OCI-LY1 (cell line): ENCODE measurements around the gene ABCA4.

Experiments
- H2AFZ ChIP-seq: fragments of 200-600 bp; sonication (generic), shearing (Covaris generic); 2 replicates; pipeline ENCODE4 v1.6.0; 2014; ENCODE audit warnings: antibody characterized with exemption, mild to moderate bottlenecking, low read length
- H3F3A ChIP-seq: fragments of 200-600 bp; sonication (generic), shearing (Covaris generic); 2 replicates; pipeline ENCODE4 v1.6.0; 2014; ENCODE audit warnings: mild to moderate bottlenecking, antibody characterized with exemption, low read length, moderate library complexity; ENCODE audit not compliant: insufficient read depth
- H3K27ac ChIP-seq: fragments of 200-600 bp; sonication (generic); 2 replicates; pipeline ENCODE4 v1.5.1; 2014; ENCODE audit warnings: low read length, mixed run types, mild to moderate bottlenecking, low read depth; ENCODE audit not compliant: poor library complexity, severe bottlenecking
- H3K27me3 ChIP-seq: fragments of 200-600 bp; sonication (generic); 2 replicates; pipeline ENCODE4 v1.6.0; 2014; ENCODE audit warnings: antibody characterized with exemption, mild to moderate bottlenecking, low read length, moderate library complexity; ENCODE audit not compliant: insufficient read depth
- H3K36me3 ChIP-seq: fragments of 200-600 bp; sonication (generic); 2 replicates; pipeline ENCODE4 v1.6.1; 2014; ENCODE audit warnings: mild to moderate bottlenecking, antibody characterized with exemption, low read length, moderate library complexity, mixed read lengths; ENCODE audit not compliant: insufficient read depth
- H3K4me1 ChIP-seq: fragments of 200-600 bp; sonication (generic); 2 replicates; pipeline ENCODE4 v1.5.1; 2014; ENCODE audit warnings: mild to moderate bottlenecking, low read length, moderate library complexity; ENCODE audit not compliant: insufficient read depth, severe bottlenecking
- H3K4me2 ChIP-seq: fragments of 200-600 bp; sonication (generic), shearing (Covaris generic); 2 replicates; pipeline ENCODE4 v1.6.1; 2014; ENCODE audit warnings: low read length
- H3K4me3 ChIP-seq: fragments of 200-600 bp; sonication (generic); 2 replicates; pipeline ENCODE4 v1.5.1; 2014; ENCODE audit warnings: low read length, low read depth, mild to moderate bottlenecking, mixed read lengths; ENCODE audit not compliant: poor library complexity, severe bottlenecking
- H3K79me2 ChIP-seq: fragments of 200-600 bp; shearing (Covaris generic); 2 replicates; pipeline ENCODE4 v1.6.1; 2016; ENCODE audit warnings: mixed run types, low read length, mixed read lengths; ENCODE audit not compliant: insufficient read depth
- H3K9ac ChIP-seq: fragments of 200-600 bp; sonication (generic), shearing (Covaris generic); 2 replicates; pipeline ENCODE4 v1.6.1; 2014; ENCODE audit warnings: mild to moderate bottlenecking, low read length, mixed read lengths
- H3K9me2 ChIP-seq: fragments of 200-600 bp; sonication (generic), shearing (Covaris generic); 2 replicates; pipeline ENCODE4 v1.6.1; 2014; ENCODE audit warnings: low read depth, mild to moderate bottlenecking, low read length, mixed read lengths
- H3K9me3 ChIP-seq: fragments of 200-600 bp; shearing (Covaris generic); 2 replicates; pipeline ENCODE4 v1.6.1; 2014; ENCODE audit warnings: low read length, mixed read lengths
- H4K20me1 ChIP-seq: fragments of 200-600 bp; sonication (generic), shearing (Covaris generic); 2 replicates; pipeline ENCODE4 v1.6.0; 2016; ENCODE audit warnings: mild to moderate bottlenecking, low read length; ENCODE audit not compliant: insufficient read depth
- EZH2 ChIP-seq: fragments of 200-600 bp; sonication (generic), shearing (Covaris generic); IDR thresholded peaks from 2 replicates; pipeline ENCODE4 v1.8.0; 2017; ENCODE audit warnings: borderline replicate concordance, mixed run types, mild to moderate bottlenecking, antibody characterized with exemption, low read length, moderate library complexity, mixed read lengths
- TF ChIP-seq, protein P1 (sequence below): fragments of 200-600 bp; sonication (generic), shearing (Covaris generic); IDR thresholded peaks from 2 replicates; pipeline ENCODE4 v1.5.1; 2017; ENCODE audit warnings: mild to moderate bottlenecking, antibody characterized with exemption, low read length, moderate library complexity, mixed read lengths

The ABCA4 gene

GRCh38 chr1:94104776-94105580, 16.0 kb downstream of the ABCA4 start:
- no peaks in the 10 kb centered on the region for H3K9me2 ChIP-seq
- H3K4me2 ChIP-seq: no peak overlapping the region
- H4K20me1 ChIP-seq: no peaks in the 10 kb centered on the region
- H3K4me3 ChIP-seq: no peak overlapping the region
- H3K9ac ChIP-seq: no peak overlapping the region
- no peak for TF ChIP-seq EZH2
- TF ChIP-seq, protein P1, sequence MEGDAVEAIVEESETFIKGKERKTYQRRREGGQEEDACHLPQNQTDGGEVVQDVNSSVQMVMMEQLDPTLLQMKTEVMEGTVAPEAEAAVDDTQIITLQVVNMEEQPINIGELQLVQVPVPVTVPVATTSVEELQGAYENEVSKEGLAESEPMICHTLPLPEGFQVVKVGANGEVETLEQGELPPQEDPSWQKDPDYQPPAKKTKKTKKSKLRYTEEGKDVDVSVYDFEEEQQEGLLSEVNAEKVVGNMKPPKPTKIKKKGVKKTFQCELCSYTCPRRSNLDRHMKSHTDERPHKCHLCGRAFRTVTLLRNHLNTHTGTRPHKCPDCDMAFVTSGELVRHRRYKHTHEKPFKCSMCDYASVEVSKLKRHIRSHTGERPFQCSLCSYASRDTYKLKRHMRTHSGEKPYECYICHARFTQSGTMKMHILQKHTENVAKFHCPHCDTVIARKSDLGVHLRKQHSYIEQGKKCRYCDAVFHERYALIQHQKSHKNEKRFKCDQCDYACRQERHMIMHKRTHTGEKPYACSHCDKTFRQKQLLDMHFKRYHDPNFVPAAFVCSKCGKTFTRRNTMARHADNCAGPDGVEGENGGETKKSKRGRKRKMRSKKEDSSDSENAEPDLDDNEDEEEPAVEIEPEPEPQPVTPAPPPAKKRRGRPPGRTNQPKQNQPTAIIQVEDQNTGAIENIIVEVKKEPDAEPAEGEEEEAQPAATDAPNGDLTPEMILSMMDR: no peak
- 0 out of 2 replicates have a peak, but pooled peaks cover 4% of the 10 kb centered on the region for H3K27me3 ChIP-seq
- H3K79me2 ChIP-seq: no peaks in the 10 kb centered on the region
- no peaks in the 10 kb centered on the region for H3K4me1 ChIP-seq
- no peaks in the 10 kb centered on the region for H3F3A ChIP-seq
- no peak overlapping the region for H3K27ac ChIP-seq
- H2AFZ ChIP-seq: no peak overlapping the region
- no peaks in the 10 kb centered on the region for H3K9me3 ChIP-seq
- no peaks in the 10 kb centered on the region for H3K36me3 ChIP-seq

DNA sequence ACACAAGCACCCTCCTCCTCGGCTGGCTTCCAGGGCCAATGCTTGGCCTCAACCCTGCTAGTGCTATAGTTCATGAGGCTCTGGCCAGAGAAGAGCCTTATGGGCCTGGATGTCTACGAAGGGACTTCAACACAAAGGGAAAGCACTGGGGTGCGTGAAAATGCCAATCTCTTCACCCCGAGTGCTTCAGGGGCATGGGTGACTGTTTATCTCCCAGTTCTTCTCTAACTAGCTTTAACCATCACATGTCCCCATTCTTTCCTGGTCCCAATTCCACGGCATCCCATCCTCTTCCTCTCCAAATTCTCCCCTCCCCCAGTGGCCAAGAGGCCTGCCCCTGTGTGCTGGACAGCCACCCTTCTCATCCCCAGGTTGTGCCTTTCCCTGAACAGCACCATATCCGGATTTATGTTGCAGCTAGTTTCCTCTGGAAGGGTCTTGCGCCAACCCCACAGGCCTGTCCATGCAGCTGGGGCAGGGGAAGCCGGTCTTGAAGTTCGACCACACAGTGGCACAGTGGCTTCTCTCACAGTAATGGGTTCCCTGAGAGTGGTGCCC, 16.7 kb downstream of the ABCA4 start:
- Histone ChIP-seq H2AFZ (no peak overlapping the region), H3K79me2 (no peaks in the 10 kb centered on the region), H4K20me1 (no peaks in the 10 kb centered on the region), H3K4me2 (no peak overlapping the region), H3K27me3 (0 out of 2 replicates have a peak, but pooled peaks cover 4% of the 10 kb centered on the region), H3K36me3 (no peaks in the 10 kb centered on the region), H3K4me3 (no peak overlapping the region), H3K9me2 (no peaks in the 10 kb centered on the region), H3F3A (no peaks in the 10 kb centered on the region), H3K4me1 (no peaks in the 10 kb centered on the region), H3K9ac (no peak overlapping the region), H3K9me3 (no peaks in the 10 kb centered on the region), H3K27ac (no peak overlapping the region)
- TF ChIP-seq, protein P1: no peak
- no peak for TF ChIP-seq EZH2

- Histone ChIP-seq H2AFZ (no peak overlapping the region), H3K79me2 (no peaks in the 10 kb centered on the region), H3K27ac (no peak overlapping the region), H3F3A (no peaks in the 10 kb centered on the region), H3K4me1 (no peaks in the 10 kb centered on the region), H3K9me2 (no peaks in the 10 kb centered on the region), H3K4me3 (no peak overlapping the region), H3K9ac (no peak overlapping the region), H3K36me3 (no peaks in the 10 kb centered on the region), H3K27me3 (0 out of 2 replicates have a peak, but pooled peaks cover 4% of the 10 kb centered on the region), H3K9me3 (no peaks in the 10 kb centered on the region), H3K4me2 (no peak overlapping the region), H4K20me1 (no peaks in the 10 kb centered on the region)
- TF ChIP-seq, protein P1: no peak
- no peak for TF ChIP-seq EZH2
Observed at GRCh38 chr1:94103608-94104007, 17.3 kb downstream of the ABCA4 start.
